Ishikawa (cell line): ENCODE data around the gene MARCKSL1.

ENCODE experiments used
- CEBPB ChIP-seq: IDR thresholded peaks from 2 replicates; pipeline ENCODE4 v1.6.1; 2012
- CREB1 ChIP-seq: IDR thresholded peaks from 2 replicates; pipeline ENCODE4 v1.6.1; 2012; ENCODE audit warnings: low read depth
- EGR1 ChIP-seq: IDR thresholded peaks from 2 replicates; pipeline ENCODE4 v1.6.1; 2012
- EP300 ChIP-seq: IDR thresholded peaks from 2 replicates; pipeline ENCODE4 v1.6.1; 2012; ENCODE audit warnings: borderline replicate concordance
- FOXM1 ChIP-seq: IDR thresholded peaks from 2 replicates; pipeline ENCODE4 v1.6.1; 2012; ENCODE audit warnings: low read depth, borderline replicate concordance
- NFIC ChIP-seq: IDR thresholded peaks from 2 replicates; pipeline ENCODE4 v1.6.1; 2012
- RAD21 ChIP-seq: IDR thresholded peaks from 2 replicates; pipeline ENCODE4 v1.6.1; 2012; ENCODE audit warnings: low read depth
- TAF1 ChIP-seq: IDR thresholded peaks from 2 replicates; pipeline ENCODE4 v1.6.1; 2012; ENCODE audit warnings: low read depth, mild to moderate bottlenecking
- TCF12 ChIP-seq: IDR thresholded peaks from 2 replicates; pipeline ENCODE4 v1.6.1; 2012; ENCODE audit warnings: low read depth
- TEAD4 ChIP-seq: IDR thresholded peaks from 2 replicates; pipeline ENCODE4 v1.6.1; 2012
- YY1 ChIP-seq: IDR thresholded peaks from 2 replicates; pipeline ENCODE4 v1.6.1; 2012; ENCODE audit warnings: low read depth
- ZBTB7A ChIP-seq: IDR thresholded peaks from 2 replicates; pipeline ENCODE4 v1.6.1; 2012; ENCODE audit warnings: low read depth
- TF ChIP-seq, protein P1 (sequence below): IDR thresholded peaks from 2 replicates; pipeline ENCODE4 v1.6.1; 2012
- TF ChIP-seq, protein P2 (sequence below): IDR thresholded peaks from 2 replicates; pipeline ENCODE4 v1.6.1; 2012; ENCODE audit warnings: low read depth, mild to moderate bottlenecking
- TF ChIP-seq, protein P3 (sequence below): IDR thresholded peaks from 2 replicates; pipeline ENCODE4 v1.6.1; 2012

The MARCKSL1 gene

DNA sequence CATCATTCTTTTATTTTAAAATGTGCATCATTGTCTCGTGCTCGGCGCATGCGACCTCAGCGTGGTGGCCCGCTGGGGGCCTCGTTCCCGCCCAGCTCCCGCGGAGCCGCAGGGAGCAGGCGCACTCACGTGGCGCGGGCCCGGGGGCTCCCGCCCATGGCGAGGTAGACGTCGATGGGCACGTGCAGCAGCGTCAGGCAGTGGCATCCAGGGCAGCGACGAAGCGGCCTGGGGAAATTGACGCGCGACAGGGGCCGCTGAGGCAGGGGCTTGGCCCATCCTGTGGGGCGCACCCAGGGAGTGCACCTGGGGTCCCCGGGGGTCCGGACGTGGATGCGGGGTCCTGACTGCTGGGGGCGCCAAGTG lies 25.3 kb upstream of the MARCKSL1 start:
- TF ChIP-seq YY1 = no peak

DNA sequence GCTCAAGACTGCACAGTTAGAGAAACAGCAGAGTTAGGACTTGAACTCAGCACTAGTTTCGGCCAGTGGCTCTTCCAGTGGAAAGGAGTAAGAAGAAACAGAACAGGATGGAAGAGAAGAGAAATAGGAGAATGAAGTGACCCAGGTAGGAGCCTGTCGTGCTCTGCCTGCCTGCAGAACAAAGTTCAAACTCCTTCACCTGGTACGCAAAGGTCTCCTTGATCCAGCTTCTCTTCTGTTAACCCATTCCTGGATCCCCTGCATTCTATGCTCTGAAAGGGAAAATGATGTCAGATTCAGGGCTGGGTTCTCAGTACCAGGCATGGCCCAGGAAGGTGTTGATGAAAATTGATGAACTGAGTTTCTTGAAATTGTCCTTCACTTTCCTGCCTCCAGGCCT lies 22.4 kb upstream of the MARCKSL1 start:
- TF ChIP-seq YY1 = no peak
- TF ChIP-seq CREB1 = no peak
- no peak for TF ChIP-seq CEBPB
- TF ChIP-seq TAF1 = no peak
- no peak for TF ChIP-seq FOXM1

DNA sequence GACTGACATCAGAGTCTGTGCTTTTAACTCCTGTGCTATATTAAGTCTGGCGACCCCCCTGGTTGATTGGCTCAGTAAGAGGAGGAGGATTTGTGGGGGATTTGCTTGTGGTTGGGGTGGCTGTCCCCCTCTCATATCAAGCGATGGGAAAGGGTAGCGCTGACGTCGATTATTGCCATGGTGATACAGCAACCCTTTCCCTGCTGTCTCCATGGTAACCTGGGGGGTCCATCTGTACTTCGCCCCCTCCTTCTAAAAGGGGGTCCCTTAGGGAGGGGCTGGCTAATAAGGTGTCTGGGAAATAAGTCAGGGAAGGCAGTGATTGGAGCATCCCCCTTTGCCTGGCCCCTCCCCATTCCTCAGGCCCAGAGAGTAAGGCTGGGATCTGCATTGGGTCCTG lies 21.6 kb upstream of the MARCKSL1 start:
- TF ChIP-seq EGR1 (no peak), TCF12 (no peak), TEAD4 (no peak), FOXM1 (no peak), YY1 (no peak), CREB1 (no peak), CEBPB (no peak), TAF1 (no peak), EP300 (no peak), RAD21 (no peak), ZBTB7A (no peak)
- TF ChIP-seq, protein P1, sequence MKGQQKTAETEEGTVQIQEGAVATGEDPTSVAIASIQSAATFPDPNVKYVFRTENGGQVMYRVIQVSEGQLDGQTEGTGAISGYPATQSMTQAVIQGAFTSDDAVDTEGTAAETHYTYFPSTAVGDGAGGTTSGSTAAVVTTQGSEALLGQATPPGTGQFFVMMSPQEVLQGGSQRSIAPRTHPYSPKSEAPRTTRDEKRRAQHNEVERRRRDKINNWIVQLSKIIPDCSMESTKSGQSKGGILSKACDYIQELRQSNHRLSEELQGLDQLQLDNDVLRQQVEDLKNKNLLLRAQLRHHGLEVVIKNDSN = no peak
- TF ChIP-seq, protein P2, sequence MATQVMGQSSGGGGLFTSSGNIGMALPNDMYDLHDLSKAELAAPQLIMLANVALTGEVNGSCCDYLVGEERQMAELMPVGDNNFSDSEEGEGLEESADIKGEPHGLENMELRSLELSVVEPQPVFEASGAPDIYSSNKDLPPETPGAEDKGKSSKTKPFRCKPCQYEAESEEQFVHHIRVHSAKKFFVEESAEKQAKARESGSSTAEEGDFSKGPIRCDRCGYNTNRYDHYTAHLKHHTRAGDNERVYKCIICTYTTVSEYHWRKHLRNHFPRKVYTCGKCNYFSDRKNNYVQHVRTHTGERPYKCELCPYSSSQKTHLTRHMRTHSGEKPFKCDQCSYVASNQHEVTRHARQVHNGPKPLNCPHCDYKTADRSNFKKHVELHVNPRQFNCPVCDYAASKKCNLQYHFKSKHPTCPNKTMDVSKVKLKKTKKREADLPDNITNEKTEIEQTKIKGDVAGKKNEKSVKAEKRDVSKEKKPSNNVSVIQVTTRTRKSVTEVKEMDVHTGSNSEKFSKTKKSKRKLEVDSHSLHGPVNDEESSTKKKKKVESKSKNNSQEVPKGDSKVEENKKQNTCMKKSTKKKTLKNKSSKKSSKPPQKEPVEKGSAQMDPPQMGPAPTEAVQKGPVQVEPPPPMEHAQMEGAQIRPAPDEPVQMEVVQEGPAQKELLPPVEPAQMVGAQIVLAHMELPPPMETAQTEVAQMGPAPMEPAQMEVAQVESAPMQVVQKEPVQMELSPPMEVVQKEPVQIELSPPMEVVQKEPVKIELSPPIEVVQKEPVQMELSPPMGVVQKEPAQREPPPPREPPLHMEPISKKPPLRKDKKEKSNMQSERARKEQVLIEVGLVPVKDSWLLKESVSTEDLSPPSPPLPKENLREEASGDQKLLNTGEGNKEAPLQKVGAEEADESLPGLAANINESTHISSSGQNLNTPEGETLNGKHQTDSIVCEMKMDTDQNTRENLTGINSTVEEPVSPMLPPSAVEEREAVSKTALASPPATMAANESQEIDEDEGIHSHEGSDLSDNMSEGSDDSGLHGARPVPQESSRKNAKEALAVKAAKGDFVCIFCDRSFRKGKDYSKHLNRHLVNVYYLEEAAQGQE = no peak
- TF ChIP-seq, protein P3, sequence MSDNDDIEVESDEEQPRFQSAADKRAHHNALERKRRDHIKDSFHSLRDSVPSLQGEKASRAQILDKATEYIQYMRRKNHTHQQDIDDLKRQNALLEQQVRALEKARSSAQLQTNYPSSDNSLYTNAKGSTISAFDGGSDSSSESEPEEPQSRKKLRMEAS = no peak

DNA sequence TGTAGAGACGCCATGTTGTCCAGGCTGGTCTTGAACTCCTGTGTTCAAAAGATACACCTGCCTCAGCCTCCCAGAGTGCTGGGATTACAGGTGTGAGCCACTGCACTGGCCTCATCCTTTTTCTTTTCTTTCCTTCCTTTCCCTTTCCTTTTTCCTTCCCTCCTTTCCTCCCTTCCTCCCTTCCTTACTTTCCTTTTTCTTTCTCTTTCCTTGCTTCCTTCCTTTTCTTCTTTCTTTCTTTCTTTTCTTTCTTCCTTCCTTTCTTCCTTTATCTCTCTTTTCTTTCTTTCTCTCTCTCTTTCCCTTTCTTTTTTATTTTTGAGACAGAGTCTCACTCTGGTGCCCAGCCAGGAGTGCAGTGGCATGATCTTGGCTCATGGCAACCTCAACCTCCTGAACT lies 20.4 kb upstream of the MARCKSL1 start:
- TF ChIP-seq ZBTB7A (no peak), TEAD4 (no peak), TCF12 (no peak), EGR1 (no peak), TAF1 (no peak), EP300 (no peak), CEBPB (no peak), NFIC (no peak), YY1 (no peak), CREB1 (no peak)
- TF ChIP-seq, protein P2 = no peak
- TF ChIP-seq, protein P3 = no peak
- TF ChIP-seq, protein P1 = no peak

DNA sequence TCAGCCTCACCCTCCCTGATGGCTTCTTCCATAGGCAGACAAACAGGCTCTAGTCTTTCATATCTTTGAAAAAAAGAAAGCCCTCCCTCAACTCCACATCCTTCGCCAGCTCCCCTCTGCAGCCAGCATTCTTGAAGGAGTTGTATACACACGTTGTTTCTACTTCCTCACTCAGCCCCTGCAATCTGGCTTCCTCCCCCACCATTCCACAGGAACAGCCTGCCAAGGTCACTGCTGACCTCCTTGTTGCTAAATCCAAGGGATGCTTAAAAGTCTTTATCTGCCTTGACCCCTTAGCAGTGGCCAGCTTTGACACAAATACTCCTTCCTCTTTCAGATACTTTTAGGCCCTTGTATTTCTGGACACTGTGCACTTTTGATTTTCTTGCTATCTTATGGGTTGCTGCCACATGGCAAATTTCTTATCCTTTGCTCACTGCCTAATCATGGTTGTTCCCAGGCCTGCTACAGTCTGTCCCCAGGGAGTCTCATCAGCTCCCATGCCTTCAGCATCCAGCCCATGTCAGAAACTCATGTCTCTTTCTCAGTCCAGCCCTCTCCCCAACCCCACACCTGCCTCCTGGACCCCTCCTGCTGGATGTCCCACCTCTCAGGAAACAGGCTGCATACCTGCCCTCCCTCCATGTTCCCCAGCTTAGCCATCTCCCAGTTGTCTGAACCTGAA lies 18.0 kb upstream of the MARCKSL1 start:
- no peak for TF ChIP-seq TEAD4
- TF ChIP-seq TCF12 = no peak
- no peak for TF ChIP-seq EP300
- TF ChIP-seq EGR1 = no peak
- no peak for TF ChIP-seq FOXM1
- TF ChIP-seq ZBTB7A = no peak
- TF ChIP-seq, protein P1 = no peak
- no peak for TF ChIP-seq YY1
- no peak for TF ChIP-seq TAF1
- TF ChIP-seq, protein P2 = no peak
- TF ChIP-seq NFIC = no peak
- TF ChIP-seq CEBPB = no peak
- TF ChIP-seq CREB1 = no peak
